ENCODE measurements around the gene RYR2.

DNA sequence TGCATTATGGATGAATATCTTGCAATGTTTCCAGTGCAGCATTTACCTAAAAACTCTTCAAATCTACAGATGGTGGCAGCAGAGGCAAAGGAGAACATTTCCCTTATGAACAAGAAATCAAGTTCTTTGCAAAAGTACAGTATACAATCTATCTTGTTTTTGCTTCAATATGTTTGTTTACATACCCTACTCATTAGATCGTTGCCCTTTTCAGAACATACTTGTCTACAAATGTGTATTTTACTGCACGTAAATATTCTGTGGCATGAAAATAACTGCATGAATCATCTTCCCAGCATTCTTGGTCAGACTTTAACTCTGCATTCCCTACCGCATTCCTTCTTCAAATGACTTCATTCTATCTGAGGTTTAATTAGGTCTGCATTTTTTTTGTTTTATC, 636.0 kb downstream of the RYR2 start:
- TF ChIP-seq, protein P1, sequence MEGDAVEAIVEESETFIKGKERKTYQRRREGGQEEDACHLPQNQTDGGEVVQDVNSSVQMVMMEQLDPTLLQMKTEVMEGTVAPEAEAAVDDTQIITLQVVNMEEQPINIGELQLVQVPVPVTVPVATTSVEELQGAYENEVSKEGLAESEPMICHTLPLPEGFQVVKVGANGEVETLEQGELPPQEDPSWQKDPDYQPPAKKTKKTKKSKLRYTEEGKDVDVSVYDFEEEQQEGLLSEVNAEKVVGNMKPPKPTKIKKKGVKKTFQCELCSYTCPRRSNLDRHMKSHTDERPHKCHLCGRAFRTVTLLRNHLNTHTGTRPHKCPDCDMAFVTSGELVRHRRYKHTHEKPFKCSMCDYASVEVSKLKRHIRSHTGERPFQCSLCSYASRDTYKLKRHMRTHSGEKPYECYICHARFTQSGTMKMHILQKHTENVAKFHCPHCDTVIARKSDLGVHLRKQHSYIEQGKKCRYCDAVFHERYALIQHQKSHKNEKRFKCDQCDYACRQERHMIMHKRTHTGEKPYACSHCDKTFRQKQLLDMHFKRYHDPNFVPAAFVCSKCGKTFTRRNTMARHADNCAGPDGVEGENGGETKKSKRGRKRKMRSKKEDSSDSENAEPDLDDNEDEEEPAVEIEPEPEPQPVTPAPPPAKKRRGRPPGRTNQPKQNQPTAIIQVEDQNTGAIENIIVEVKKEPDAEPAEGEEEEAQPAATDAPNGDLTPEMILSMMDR (IDR thresholded peaks at IDR 0.05), result peak in 3 of 4 experiments; percentile 19 to 30 (median 24)
- TF ChIP-seq POLR2AphosphoS5 (IDR thresholded peaks at IDR 0.05) (no peak), POLR2A (IDR thresholded peaks at IDR 0.05) (no peak)
